ENCODE data around the gene TMCC3.

Gene TMCC3

GRCh38 chr12:94670898-94671297 is 20.5 kb upstream of the TMCC3 start:
- DNase-seq, result no peak

GRCh38 chr12:94670075-94670474 is 19.7 kb upstream of the TMCC3 start:
- DNase-seq, result no peak

GRCh38 chr12:94667031-94667540 is 16.7 kb upstream of the TMCC3 start:
- DNase-seq, result no peak

GRCh38 chr12:94666158-94666557 is 15.8 kb upstream of the TMCC3 start:
- no peak for DNase-seq

GRCh38 chr12:94663702-94664101 is 13.3 kb upstream of the TMCC3 start:
- no peak for DNase-seq

GRCh38 chr12:94663071-94663470 is 12.7 kb upstream of the TMCC3 start:
- no peak for DNase-seq

GRCh38 chr12:94660436-94660835 is 10.1 kb upstream of the TMCC3 start:
- no peak for DNase-seq

GRCh38 chr12:94659346-94659930 is 9.1 kb upstream of the TMCC3 start:
- DNase-seq, result no peak

GRCh38 chr12:94658931-94659330 is 8.6 kb upstream of the TMCC3 start:
- DNase-seq, result no peak

GRCh38 chr12:94656556-94656955 is 6.2 kb upstream of the TMCC3 start:
- DNase-seq, result no peak

- peak; percentile 35 for DNase-seq
Observed at GRCh38 chr12:94649349-94650142, 811 bp downstream of the TMCC3 start.

- no peak for DNase-seq
Observed at GRCh38 chr12:94648578-94648977, 1.8 kb downstream of the TMCC3 start.

GRCh38 chr12:94644141-94644979 is 6.0 kb downstream of the TMCC3 start:
- DNase-seq, result no peak

GRCh38 chr12:94643606-94644005 is 6.8 kb downstream of the TMCC3 start:
- no peak for DNase-seq

GRCh38 chr12:94641283-94641682 is 9.1 kb downstream of the TMCC3 start:
- no peak for DNase-seq

GRCh38 chr12:94640134-94640928 is 10.0 kb downstream of the TMCC3 start:
- DNase-seq, result peak; percentile 29

GRCh38 chr12:94638521-94638920 is 11.8 kb downstream of the TMCC3 start:
- no peak for DNase-seq

GRCh38 chr12:94637390-94638113 is 12.8 kb downstream of the TMCC3 start:
- DNase-seq, result no peak

GRCh38 chr12:94636462-94637085 is 13.8 kb downstream of the TMCC3 start:
- no peak for DNase-seq

GRCh38 chr12:94634717-94635116 is 15.6 kb downstream of the TMCC3 start:
- DNase-seq, result no peak

GRCh38 chr12:94633401-94633800 is 17.0 kb downstream of the TMCC3 start:
- DNase-seq, result no peak

- DNase-seq, result no peak
Observed at GRCh38 chr12:94631058-94631457, 19.3 kb downstream of the TMCC3 start.

Measured in CD4-positive, alpha-beta T cell treated with Interleukin-12 subunit alpha and Interleukin-12 subunit beta, for 1 hour (primary cell).